HepG2 (cell line): Measurements from ENCODE around the gene NOL4L. TPM values are rescaled to one million over a fixed set of nuclear protein-coding genes. Genes with fewer than 3 reads are reported as not detected.

Source experiments
- ARID4A ChIP-seq: sonication (generic); formaldehyde crosslinking; IDR thresholded peaks from 2 replicates; pipeline ENCODE4 v1.5.0; 2020; ENCODE audit warnings: mild to moderate bottlenecking, missing genetic modification reagents, borderline replicate concordance
- ELF1 ChIP-seq: sonication (generic); formaldehyde crosslinking; IDR thresholded peaks from 2 replicates; pipeline ENCODE4 v1.4.0; 2020; ENCODE audit warnings: missing genetic modification reagents
- FOXJ3 ChIP-seq: sonication (generic); formaldehyde crosslinking; IDR thresholded peaks from 2 replicates; pipeline ENCODE4 v1.4.0; 2020; ENCODE audit warnings: missing genetic modification reagents, mild to moderate bottlenecking, borderline replicate concordance
- FOXP1 ChIP-seq, 2 experiments: fragments of 450-650 bp in 1 of 2; IDR thresholded peaks; 2 replicates each; pipeline ENCODE4 v1.6.1; 2017 to 2018; ENCODE audit warnings: antibody characterized with exemption in 1 of 2
- FOXP4 ChIP-seq: sonication (generic); formaldehyde crosslinking; IDR thresholded peaks from 2 replicates; pipeline ENCODE4 v1.4.0; 2020; ENCODE audit warnings: missing genetic modification reagents
- GRHL1 ChIP-seq: sonication (generic); formaldehyde crosslinking; conservative IDR thresholded peaks from 2 replicates; pipeline ENCODE4 v1.8.0; 2022; ENCODE audit warnings: missing genetic modification reagents
- HMG20A ChIP-seq: IDR thresholded peaks from 2 replicates; pipeline ENCODE4 v1.6.1; 2016; ENCODE audit warnings: borderline replicate concordance
- IRF2 ChIP-seq: IDR thresholded peaks from 2 replicates; pipeline ENCODE4 v1.6.1; 2018; ENCODE audit warnings: missing genetic modification reagents, missing compliant biosample characterization
- MAZ ChIP-seq, 2 experiments: sonication (generic) in 1 of 2; formaldehyde crosslinking in 1 of 2; IDR thresholded peaks; 2 replicates each; pipeline versions ENCODE4 v1.5.0 to v1.6.1; 2012 to 2020; ENCODE audit warnings: low read depth in 2 of 2, mild to moderate bottlenecking in 2 of 2, borderline replicate concordance in 1 of 2, improper control_type of control experiment in 1 of 2, low read length in 1 of 2, missing genetic modification reagents in 1 of 2, moderate library complexity in 1 of 2
- MBNL3 ChIP-seq: fragments of 250-450 bp; sonication (Bioruptor Pico); conservative IDR thresholded peaks from 2 replicates; pipeline ENCODE4 v1.8.0; 2022; ENCODE audit warnings: mild to moderate bottlenecking, inconsistent platforms
- MED8 ChIP-seq: sonication (generic); formaldehyde crosslinking; IDR thresholded peaks from 2 replicates; pipeline ENCODE4 v1.8.1; 2023; ENCODE audit warnings: mild to moderate bottlenecking, missing genetic modification reagents; ENCODE audit not compliant: insufficient replicate concordance
- REXO4 ChIP-seq: sonication (generic); formaldehyde crosslinking; IDR thresholded peaks from 2 replicates; pipeline ENCODE4 v1.8.0; 2022; ENCODE audit warnings: missing genetic modification reagents, mild to moderate bottlenecking, borderline replicate concordance
- RFX5 ChIP-seq: IDR thresholded peaks from 2 replicates; pipeline ENCODE4 v1.6.1; 2011; ENCODE audit warnings: low read depth, low read length, improper control_type of control experiment
- SNAPC5 ChIP-seq: sonication (generic); formaldehyde crosslinking; IDR thresholded peaks from 2 replicates; pipeline ENCODE4 v1.8.1; 2023; ENCODE audit warnings: mild to moderate bottlenecking, missing genetic modification reagents, borderline replicate concordance
- ZNF12 ChIP-seq: sonication (generic); formaldehyde crosslinking; IDR thresholded peaks from 2 replicates; pipeline ENCODE4 v1.5.0; 2020; ENCODE audit warnings: missing genetic modification reagents
- ZNF34 ChIP-seq: sonication (generic); formaldehyde crosslinking; IDR thresholded peaks from 2 replicates; pipeline ENCODE4 v1.4.0; 2020; ENCODE audit warnings: mild to moderate bottlenecking, missing genetic modification reagents, borderline replicate concordance
- ZSCAN5A ChIP-seq: sonication (generic); formaldehyde crosslinking; IDR thresholded peaks from 2 replicates; pipeline ENCODE4 v1.8.0; 2022; ENCODE audit warnings: mild to moderate bottlenecking, missing genetic modification reagents, borderline replicate concordance
- polyA plus RNA-seq, 8 experiments: library from polyadenylated mRNA; depleted of rRNA in 3 of 8; stranded (reverse) in 7 of 8; unstranded in 1 of 8; fragments of >200 nt; fragmentation: Illumina TruSeq in 4 of 8; extraction: Trizol in 4 of 8; gene quantifications; 2 replicates each; pipeline versions ENCODE4 v1.2.1 to v1.2.3, GENCODE V29; 2011 to 2016; ENCODE audit warnings: low read depth in 4 of 8, missing spikeins in 1 of 8, mixed read lengths in 1 of 8; ENCODE audit not compliant: insufficient read depth in 1 of 8
- total RNA-seq, 5 experiments: library from RNA; depleted of rRNA; stranded (reverse); fragments of >200 nt; fragmentation: Illumina TruSeq; extraction: Trizol; gene quantifications; 2 replicates each; pipeline ENCODE4 v1.2.3, GENCODE V29; 2016; ENCODE audit warnings: low read depth in 1 of 5

The NOL4L gene
- total and polyA plus RNA-seq, 2 of the 13 experiments (the other 11 are each of a cell fraction or from before 2014, with no cell fraction given) = 16.6 to 35.4 TPM

- peak; percentile 55; the same call in 1 of the 2 replicates for TF ChIP-seq FOXJ3 (CRISPR knock-in tag)
- no peak for TF ChIP-seq SNAPC5 (CRISPR knock-in tag)
- 0 out of 2 replicates have a peak, but pooled peaks have one; percentile 51 for TF ChIP-seq ZNF12 (CRISPR knock-in tag)
- no peak for TF ChIP-seq ZSCAN5A (CRISPR knock-in tag)
- no peak for TF ChIP-seq MED8 (CRISPR knock-in tag)
- TF ChIP-seq ZNF34 (CRISPR knock-in tag) = no peak
- TF ChIP-seq IRF2 (CRISPR knock-in tag) = peak; percentile 57; the same call in 1 of the 2 replicates
- TF ChIP-seq MBNL3 (CRISPR knock-in tag) = no peak
- TF ChIP-seq MAZ (IDR thresholded peaks at IDR 0.05; ENCODE audit: borderline replicate concordance, low read depth, low read length) = no peak; the same call in 1 of the 2 replicates
- TF ChIP-seq MAZ (CRISPR knock-in tag; IDR thresholded peaks at IDR 0.05; ENCODE audit: low read depth) = 0 out of 2 replicates have a peak, but pooled peaks have one; percentile 11
- TF ChIP-seq RFX5 = no peak; the same call in 1 of the 2 replicates
- TF ChIP-seq ARID4A (CRISPR knock-in tag) = peak; percentile 59; the same call in 1 of the 2 replicates
- TF ChIP-seq REXO4 (CRISPR knock-in tag) = no peak
- TF ChIP-seq FOXP1 (IDR thresholded peaks at IDR 0.05) = 0 out of 2 replicates have a peak, but pooled peaks have one; percentile 47
- peak; percentile 69; the same call in 1 of the 2 replicates for TF ChIP-seq FOXP1 (CRISPR knock-in tag; IDR thresholded peaks at IDR 0.05)
- peak; percentile 32; the same call in 1 of the 2 replicates for TF ChIP-seq ELF1 (CRISPR knock-in tag)
- TF ChIP-seq FOXP4 = peak; percentile 23; the same call in 1 of the 2 replicates
- peak; percentile 50 for TF ChIP-seq HMG20A
- no peak for TF ChIP-seq GRHL1 (CRISPR knock-in tag)
These were observed 100.0 kb downstream of the NOL4L start (continued) for GRCh38 chr20:32484958-32485769.
